Measurements from ENCODE around the gene PTCD1.

PTCD1 gene

GRCh38 chr7:99373091-99374066 lies 65.2 kb downstream of the PTCD1 start:
- DNase-seq (no peak), ATAC-seq (ENCODE audit: insufficient read depth, low read depth) (no peak)
- Histone ChIP-seq H3K27me3 (ENCODE audit: insufficient read depth, low read length, poor library complexity) (no peaks in the 10 kb centered on the region), H3K9me3 (ENCODE audit: insufficient read depth, low read length, severe bottlenecking) (no peaks in the 10 kb centered on the region), H3K79me2 (ENCODE audit: insufficient read depth, low read length) (peaks cover 34% of the 10 kb centered on the region), H2AFZ (ENCODE audit: low read depth, low read length) (peak overlapping the region; percentile 89), H3K4me1 (ENCODE audit: insufficient read depth, low read length) (peaks cover 20% of the 10 kb centered on the region), H4K20me1 (ENCODE audit: insufficient read depth, low read length) (peaks cover 11% of the 10 kb centered on the region; the same call in 1 of the 2 replicates), H3K4me2 (ENCODE audit: insufficient read depth, low read length) (peak overlapping the region; percentile 79), H3K27ac (ENCODE audit: low read length) (0 out of 2 replicates have a peak overlapping the region, but pooled peaks have one; percentile 48), H3K4me3 (ENCODE audit: low read depth in 1 of 2, low read length in 2 of 2) (peak overlapping the region in 1 of 2 experiments; percentile 78; a peak in 2 of 4 replicates), H3K9ac (ENCODE audit: low read depth, low read length) (peak overlapping the region; percentile 65), H3K36me3 (ENCODE audit: insufficient read depth, low read length) (peaks cover 24% of the 10 kb centered on the region)
- TF ChIP-seq CTCF (IDR thresholded peaks at IDR 0.05; ENCODE audit: borderline replicate concordance, extremely low read depth, low read length, poor library complexity, severe bottlenecking): no peak
- TF ChIP-seq EZH2 (IDR thresholded peaks at IDR 0.05; ENCODE audit: borderline replicate concordance, low read depth, low read length, severe bottlenecking): no peak

- Histone ChIP-seq H3K9ac (ENCODE audit: low read depth, low read length) (no peak overlapping the region), H3K27me3 (ENCODE audit: insufficient read depth, low read length, poor library complexity) (no peaks in the 10 kb centered on the region), H3K27ac (ENCODE audit: low read length) (no peak overlapping the region), H4K20me1 (ENCODE audit: insufficient read depth, low read length) (peaks cover 11% of the 10 kb centered on the region; the same call in 1 of the 2 replicates), H3K4me1 (ENCODE audit: insufficient read depth, low read length) (peaks cover 20% of the 10 kb centered on the region), H3K9me3 (ENCODE audit: insufficient read depth, low read length, severe bottlenecking) (no peaks in the 10 kb centered on the region), H3K4me2 (ENCODE audit: insufficient read depth, low read length) (no peak overlapping the region), H3K4me3 (ENCODE audit: low read depth in 1 of 2, low read length in 2 of 2) (no peak overlapping the region), H3K79me2 (ENCODE audit: insufficient read depth, low read length) (peaks cover 26% of the 10 kb centered on the region), H2AFZ (ENCODE audit: low read depth, low read length) (no peak overlapping the region), H3K36me3 (ENCODE audit: insufficient read depth, low read length) (peaks cover 17% of the 10 kb centered on the region)
- no peak for TF ChIP-seq EZH2 (IDR thresholded peaks at IDR 0.05; ENCODE audit: borderline replicate concordance, low read depth, low read length, severe bottlenecking)
- TF ChIP-seq CTCF (IDR thresholded peaks at IDR 0.05; ENCODE audit: borderline replicate concordance, extremely low read depth, low read length, poor library complexity, severe bottlenecking): no peak
- no peak for ATAC-seq (ENCODE audit: insufficient read depth, low read depth)
- no peak for DNase-seq
Observed at GRCh38 chr7:99372275-99373090, 66.1 kb downstream of the PTCD1 start.

- peaks cover 20% of the 10 kb centered on the region for H3K4me1 ChIP-seq (ENCODE audit: insufficient read depth, low read length)
- peaks cover 23% of the 10 kb centered on the region for H3K36me3 ChIP-seq (ENCODE audit: insufficient read depth, low read length)
- ATAC-seq (ENCODE audit: insufficient read depth, low read depth) (no peak), DNase-seq (no peak)
- no peak overlapping the region for H3K4me2 ChIP-seq (ENCODE audit: insufficient read depth, low read length)
- no peaks in the 10 kb centered on the region for H3K27me3 ChIP-seq (ENCODE audit: insufficient read depth, low read length, poor library complexity)
- peaks cover 17% of the 10 kb centered on the region for H3K79me2 ChIP-seq (ENCODE audit: insufficient read depth, low read length)
- no peak overlapping the region for H3K27ac ChIP-seq (ENCODE audit: low read length)
- H3K4me3 ChIP-seq (ENCODE audit: low read depth in 1 of 2, low read length in 2 of 2): no peak overlapping the region
- no peak overlapping the region for H3K9ac ChIP-seq (ENCODE audit: low read depth, low read length)
- H2AFZ ChIP-seq (ENCODE audit: low read depth, low read length): no peak overlapping the region
- peaks cover 10% of the 10 kb centered on the region; the same call in 1 of the 2 replicates for H4K20me1 ChIP-seq (ENCODE audit: insufficient read depth, low read length)
- TF ChIP-seq EZH2 (IDR thresholded peaks at IDR 0.05; ENCODE audit: borderline replicate concordance, low read depth, low read length, severe bottlenecking) (no peak), CTCF (IDR thresholded peaks at IDR 0.05; ENCODE audit: borderline replicate concordance, extremely low read depth, low read length, poor library complexity, severe bottlenecking) (no peak)
- H3K9me3 ChIP-seq (ENCODE audit: insufficient read depth, low read length, severe bottlenecking): no peaks in the 10 kb centered on the region
Observed at GRCh38 chr7:99371376-99371920, 67.2 kb downstream of the PTCD1 start.

Measured in DND-41 (cell line).